22Rv1 (cell line): ENCODE measurements around the gene DCDC2.
"Not testable (repeated sequence)": the region's sequence is repeated elsewhere in the genome, so short reads cannot be mapped to it uniquely, and the experiment has no call there.

ENCODE experiments used
- H3K27ac ChIP-seq: fragments of 450-650 bp; 2 replicates; pipeline ENCODE4 v1.5.1; 2017
- CTCF ChIP-seq: fragments of 450-650 bp; IDR thresholded peaks from 2 replicates; pipeline ENCODE4 v1.5.1; 2017; ENCODE audit warnings: mild to moderate bottlenecking
- ZFX ChIP-seq: fragments of 450-650 bp; IDR thresholded peaks from 2 replicates; pipeline ENCODE4 v1.6.1; 2017; ENCODE audit warnings: antibody characterized with exemption, borderline replicate concordance

Gene DCDC2

GRCh38 chr6:24329451-24329850, 28.4 kb downstream of the DCDC2 start:
- TF ChIP-seq ZFX (no peak), CTCF (no peak)
- H3K27ac ChIP-seq: no peak overlapping the region

GRCh38 chr6:24329022-24329421, 28.8 kb downstream of the DCDC2 start:
- TF ChIP-seq CTCF (no peak), ZFX (no peak)
- no peak overlapping the region for H3K27ac ChIP-seq

GRCh38 chr6:24327756-24328155, 30.1 kb downstream of the DCDC2 start:
- no peak for TF ChIP-seq CTCF
- no peak for TF ChIP-seq ZFX

GRCh38 chr6:24325978-24326377, 31.9 kb downstream of the DCDC2 start:
- TF ChIP-seq ZFX: no peak
- no peak for TF ChIP-seq CTCF
- H3K27ac ChIP-seq: no peak overlapping the region

More at GRCh38 chr6:24327756-24328155, 30.1 kb downstream of the DCDC2 start:
- H3K27ac ChIP-seq: no peak overlapping the region

- TF ChIP-seq ZFX (no peak), CTCF (no peak)
- no peak overlapping the region for H3K27ac ChIP-seq
Observed at GRCh38 chr6:24324617-24325016, 33.2 kb downstream of the DCDC2 start.

GRCh38 chr6:24323632-24324337, 34.1 kb downstream of the DCDC2 start:
- no peak overlapping the region for H3K27ac ChIP-seq

GRCh38 chr6:24322924-24323323, 34.9 kb downstream of the DCDC2 start:
- TF ChIP-seq ZFX (no peak), CTCF (no peak)
- H3K27ac ChIP-seq: no peak overlapping the region

More at GRCh38 chr6:24323632-24324337, 34.1 kb downstream of the DCDC2 start:
- no peak for TF ChIP-seq ZFX

- not testable (repeated sequence) for H3K27ac ChIP-seq
Observed at GRCh38 chr6:24322446-24322845, 35.4 kb downstream of the DCDC2 start.
